WTC11 (cell line): ENCODE data around the gene SRSF3. TPM values are rescaled to one million over a fixed set of nuclear protein-coding genes. Genes with fewer than 3 reads are reported as not detected.
"Not testable (repeated sequence)": the region's sequence is repeated elsewhere in the genome, so short reads cannot be mapped to it uniquely, and the experiment has no call there.

Experiments
- ATAC-seq: fragments of 200-7000 bp; cut with Tn5 transposase; 2 replicates; pipeline ENCODE4 v1.10.0; 2021; ENCODE audit warnings: mild to moderate bottlenecking, moderate library complexity
- CTCF ChIA-PET: fragments of 300-600 bp; sonication (Branson Sonifier 250); formaldehyde crosslinking; loops from one replicate; lab custom pipeline; 2021; ENCODE audit warnings: antibody characterized with exemption; lab: Charles Lee
- POLR2A ChIA-PET: fragments of 350-600 bp; sonication (Branson Sonifier 250); formaldehyde crosslinking; loops from one replicate; lab custom pipeline; 2021; ENCODE audit warnings: antibody characterized with exemption; lab: Charles Lee
- DNase-seq: peaks from one replicate; pipeline ENCODE4 v3.0.0; 2021; ENCODE audit warnings: low spot score
- H3K27ac Mint-ChIP-seq: 2 replicates; pipeline ENCODE4 v1.8.0; 2021; ENCODE audit warnings: mixed read lengths
- H3K27me3 Mint-ChIP-seq: 2 replicates; pipeline ENCODE4 v1.8.0; 2021; ENCODE audit warnings: low read depth, mild to moderate bottlenecking, moderate library complexity, mixed read lengths
- H3K36me3 Mint-ChIP-seq: 2 replicates; pipeline ENCODE4 v1.8.0; 2021; ENCODE audit warnings: mixed read lengths
- H3K4me1 Mint-ChIP-seq: 2 replicates; pipeline ENCODE4 v1.8.0; 2022; ENCODE audit warnings: mixed read lengths
- H3K4me3 Mint-ChIP-seq: 2 replicates; pipeline ENCODE4 v1.8.0; 2021; ENCODE audit warnings: mild to moderate bottlenecking, moderate library complexity, mixed read lengths
- H3K9me3 Mint-ChIP-seq: 2 replicates; pipeline ENCODE4 v1.8.0; 2021; ENCODE audit warnings: mixed read lengths
- CREB1 ChIP-seq: sonication (generic); formaldehyde crosslinking; IDR thresholded peaks from 2 replicates; pipeline ENCODE4 v1.8.0; 2023; ENCODE audit warnings: mild to moderate bottlenecking, missing genetic modification reagents
- EMX1 ChIP-seq: fragments of 250-450 bp; sonication (Bioruptor Pico); IDR thresholded peaks from 2 replicates; pipeline ENCODE4 v1.8.0; 2021; ENCODE audit warnings: mild to moderate bottlenecking
- ESRRA ChIP-seq: sonication (generic); formaldehyde crosslinking; IDR thresholded peaks from 2 replicates; pipeline ENCODE4 v1.8.1; 2022; ENCODE audit warnings: mild to moderate bottlenecking, missing genetic modification reagents, borderline replicate concordance
- FOXK1 ChIP-seq: sonication (generic); formaldehyde crosslinking; IDR thresholded peaks from 2 replicates; pipeline ENCODE4 v1.8.0; 2022; ENCODE audit warnings: mild to moderate bottlenecking, moderate library complexity, missing genetic modification reagents
- FOXP1 ChIP-seq: sonication (generic); formaldehyde crosslinking; IDR thresholded peaks from 2 replicates; pipeline ENCODE4 v1.8.0; 2022; ENCODE audit warnings: missing genetic modification reagents, mild to moderate bottlenecking, moderate library complexity, borderline replicate concordance
- JAZF1 ChIP-seq: fragments of 250-450 bp; sonication (Bioruptor Pico); IDR thresholded peaks from 2 replicates; pipeline ENCODE4 v1.9.0; 2021; ENCODE audit warnings: moderate library complexity, mild to moderate bottlenecking, inconsistent platforms
- JUN ChIP-seq: sonication (generic); formaldehyde crosslinking; IDR thresholded peaks from 2 replicates; pipeline ENCODE4 v1.8.0; 2023; ENCODE audit warnings: mild to moderate bottlenecking, missing genetic modification reagents
- NFE2L1 ChIP-seq: sonication (generic); formaldehyde crosslinking; IDR thresholded peaks from 2 replicates; pipeline ENCODE4 v1.8.1; 2023; ENCODE audit warnings: missing genetic modification reagents
- NFYB ChIP-seq: sonication (generic); formaldehyde crosslinking; conservative IDR thresholded peaks from 2 replicates; pipeline ENCODE4 v1.8.0; 2022; ENCODE audit warnings: low read depth, missing genetic modification reagents
- NR3C1 ChIP-seq: sonication (generic); formaldehyde crosslinking; conservative IDR thresholded peaks from 2 replicates; pipeline ENCODE4 v1.8.1; 2023; ENCODE audit warnings: low read depth, mild to moderate bottlenecking, missing genetic modification reagents
- TEAD1 ChIP-seq: sonication (generic); formaldehyde crosslinking; IDR thresholded peaks from 2 replicates; pipeline ENCODE4 v1.8.0; 2022; ENCODE audit warnings: mild to moderate bottlenecking, missing genetic modification reagents
- ZNF317 ChIP-seq: sonication (generic); formaldehyde crosslinking; IDR thresholded peaks from 2 replicates; pipeline ENCODE4 v1.8.1; 2023; ENCODE audit warnings: low read depth, mild to moderate bottlenecking, moderate library complexity, missing genetic modification reagents, borderline replicate concordance
- total RNA-seq: library from RNA; stranded (reverse); gene quantifications from 3 replicates; pipeline ENCODE4 v1.2.3, GENCODE V29; 2021
- TF ChIP-seq, protein P1 (sequence below): sonication (generic); formaldehyde crosslinking; conservative IDR thresholded peaks from 2 replicates; pipeline ENCODE4 v1.8.1; 2023; ENCODE audit warnings: mild to moderate bottlenecking, low read depth, missing genetic modification reagents, moderate library complexity
- TF ChIP-seq, protein P2 (sequence below): sonication (generic); formaldehyde crosslinking; IDR thresholded peaks from 2 replicates; pipeline ENCODE4 v1.8.0; 2023; ENCODE audit warnings: mild to moderate bottlenecking, missing genetic modification reagents
- TF ChIP-seq, protein P3 (sequence below): sonication (generic); formaldehyde crosslinking; IDR thresholded peaks from 2 replicates; pipeline ENCODE4 v1.8.1; 2022; ENCODE audit warnings: low read depth, missing genetic modification reagents, borderline replicate concordance
- TF ChIP-seq, protein P4 (sequence below): sonication (generic); formaldehyde crosslinking; IDR thresholded peaks from 2 replicates; pipeline ENCODE4 v1.8.1; 2023; ENCODE audit warnings: mild to moderate bottlenecking, moderate library complexity, missing genetic modification reagents
- TF ChIP-seq, protein P5 (sequence below): sonication (generic); formaldehyde crosslinking; IDR thresholded peaks from 2 replicates; pipeline ENCODE4 v1.8.0; 2022; ENCODE audit warnings: mild to moderate bottlenecking, missing genetic modification reagents

The SRSF3 gene
- total RNA-seq, 1 experiment from 2014 or later, result 554 TPM

DNA sequence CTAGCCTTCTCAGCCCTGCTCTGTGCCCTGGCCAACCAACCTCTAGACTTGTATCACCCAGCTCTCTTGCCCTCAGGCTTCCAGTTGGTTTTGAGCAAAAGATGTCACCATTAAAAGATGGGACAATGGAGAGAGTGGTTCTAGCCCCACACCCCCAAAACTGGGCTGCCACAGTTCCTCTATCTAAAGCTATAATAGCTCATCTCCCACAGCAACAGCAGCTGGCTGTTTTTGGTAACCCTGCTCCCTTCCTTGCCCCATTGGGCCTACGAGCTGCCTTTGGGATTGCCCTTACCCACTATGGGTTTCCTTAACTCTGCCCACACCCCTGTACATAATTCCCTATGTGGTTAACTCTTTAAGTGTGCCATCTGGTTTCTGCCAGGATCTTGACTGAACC, 7.6 kb upstream of the SRSF3 start:
- Mint-ChIP-seq H3K4me1 (no peaks in the 10 kb centered on the region), H3K27me3 (no peaks in the 10 kb centered on the region), H3K9me3 (no peaks in the 10 kb centered on the region), H3K27ac (no peak overlapping the region), H3K36me3 (no peaks in the 10 kb centered on the region), H3K4me3 (no peak overlapping the region)
- ChIA-PET CTCF (interaction anchor here (0.5 kb wide), 1 partner anchor 996 kb away, joined by 3 read pairs; no protein-coding TSS in a partner anchor), POLR2A (interaction anchor here (0.6 kb wide), 1 partner anchor 9 kb away, joined by 3 read pairs; no protein-coding TSS in a partner anchor)
- no peak for DNase-seq
- ATAC-seq, result no peak
- TF ChIP-seq, protein P1, sequence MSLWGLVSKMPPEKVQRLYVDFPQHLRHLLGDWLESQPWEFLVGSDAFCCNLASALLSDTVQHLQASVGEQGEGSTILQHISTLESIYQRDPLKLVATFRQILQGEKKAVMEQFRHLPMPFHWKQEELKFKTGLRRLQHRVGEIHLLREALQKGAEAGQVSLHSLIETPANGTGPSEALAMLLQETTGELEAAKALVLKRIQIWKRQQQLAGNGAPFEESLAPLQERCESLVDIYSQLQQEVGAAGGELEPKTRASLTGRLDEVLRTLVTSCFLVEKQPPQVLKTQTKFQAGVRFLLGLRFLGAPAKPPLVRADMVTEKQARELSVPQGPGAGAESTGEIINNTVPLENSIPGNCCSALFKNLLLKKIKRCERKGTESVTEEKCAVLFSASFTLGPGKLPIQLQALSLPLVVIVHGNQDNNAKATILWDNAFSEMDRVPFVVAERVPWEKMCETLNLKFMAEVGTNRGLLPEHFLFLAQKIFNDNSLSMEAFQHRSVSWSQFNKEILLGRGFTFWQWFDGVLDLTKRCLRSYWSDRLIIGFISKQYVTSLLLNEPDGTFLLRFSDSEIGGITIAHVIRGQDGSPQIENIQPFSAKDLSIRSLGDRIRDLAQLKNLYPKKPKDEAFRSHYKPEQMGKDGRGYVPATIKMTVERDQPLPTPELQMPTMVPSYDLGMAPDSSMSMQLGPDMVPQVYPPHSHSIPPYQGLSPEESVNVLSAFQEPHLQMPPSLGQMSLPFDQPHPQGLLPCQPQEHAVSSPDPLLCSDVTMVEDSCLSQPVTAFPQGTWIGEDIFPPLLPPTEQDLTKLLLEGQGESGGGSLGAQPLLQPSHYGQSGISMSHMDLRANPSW (CRISPR knock-in tag), result no peak
- TF ChIP-seq EMX1 (CRISPR knock-in tag) (no peak), FOXK1 (CRISPR knock-in tag) (no peak), FOXP1 (CRISPR knock-in tag) (no peak), JUN (CRISPR knock-in tag) (no peak)
- TF ChIP-seq, protein P2, sequence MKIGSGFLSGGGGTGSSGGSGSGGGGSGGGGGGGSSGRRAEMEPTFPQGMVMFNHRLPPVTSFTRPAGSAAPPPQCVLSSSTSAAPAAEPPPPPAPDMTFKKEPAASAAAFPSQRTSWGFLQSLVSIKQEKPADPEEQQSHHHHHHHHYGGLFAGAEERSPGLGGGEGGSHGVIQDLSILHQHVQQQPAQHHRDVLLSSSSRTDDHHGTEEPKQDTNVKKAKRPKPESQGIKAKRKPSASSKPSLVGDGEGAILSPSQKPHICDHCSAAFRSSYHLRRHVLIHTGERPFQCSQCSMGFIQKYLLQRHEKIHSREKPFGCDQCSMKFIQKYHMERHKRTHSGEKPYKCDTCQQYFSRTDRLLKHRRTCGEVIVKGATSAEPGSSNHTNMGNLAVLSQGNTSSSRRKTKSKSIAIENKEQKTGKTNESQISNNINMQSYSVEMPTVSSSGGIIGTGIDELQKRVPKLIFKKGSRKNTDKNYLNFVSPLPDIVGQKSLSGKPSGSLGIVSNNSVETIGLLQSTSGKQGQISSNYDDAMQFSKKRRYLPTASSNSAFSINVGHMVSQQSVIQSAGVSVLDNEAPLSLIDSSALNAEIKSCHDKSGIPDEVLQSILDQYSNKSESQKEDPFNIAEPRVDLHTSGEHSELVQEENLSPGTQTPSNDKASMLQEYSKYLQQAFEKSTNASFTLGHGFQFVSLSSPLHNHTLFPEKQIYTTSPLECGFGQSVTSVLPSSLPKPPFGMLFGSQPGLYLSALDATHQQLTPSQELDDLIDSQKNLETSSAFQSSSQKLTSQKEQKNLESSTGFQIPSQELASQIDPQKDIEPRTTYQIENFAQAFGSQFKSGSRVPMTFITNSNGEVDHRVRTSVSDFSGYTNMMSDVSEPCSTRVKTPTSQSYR (CRISPR knock-in tag), result no peak

DNA sequence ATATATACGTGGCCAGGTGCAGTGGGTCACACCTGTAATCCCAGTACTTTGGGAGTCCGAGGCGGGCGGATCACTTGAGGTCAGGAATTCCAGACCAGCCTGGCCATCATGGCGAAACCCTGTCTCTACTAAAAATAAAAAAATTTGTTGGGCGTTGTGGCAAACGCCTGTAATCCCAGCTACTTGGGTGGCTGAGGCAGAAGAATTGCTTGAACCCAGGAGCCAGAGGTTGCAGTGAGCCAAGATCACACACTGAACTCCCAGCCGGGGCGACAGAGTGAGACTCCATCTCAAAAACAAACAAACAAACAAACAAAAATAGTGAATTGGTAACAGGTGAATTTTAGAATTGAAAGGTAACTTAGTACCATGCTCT, 5.1 kb upstream of the SRSF3 start:
- CTCF ChIA-PET, H3K4me3 Mint-ChIP-seq, H3K9me3 Mint-ChIP-seq, H3K27me3 Mint-ChIP-seq, H3K4me1 Mint-ChIP-seq, ATAC-seq, H3K27ac Mint-ChIP-seq, H3K36me3 Mint-ChIP-seq, POLR2A ChIA-PET: not testable (repeated sequence)
- peak; percentile 6 for DNase-seq

DNA sequence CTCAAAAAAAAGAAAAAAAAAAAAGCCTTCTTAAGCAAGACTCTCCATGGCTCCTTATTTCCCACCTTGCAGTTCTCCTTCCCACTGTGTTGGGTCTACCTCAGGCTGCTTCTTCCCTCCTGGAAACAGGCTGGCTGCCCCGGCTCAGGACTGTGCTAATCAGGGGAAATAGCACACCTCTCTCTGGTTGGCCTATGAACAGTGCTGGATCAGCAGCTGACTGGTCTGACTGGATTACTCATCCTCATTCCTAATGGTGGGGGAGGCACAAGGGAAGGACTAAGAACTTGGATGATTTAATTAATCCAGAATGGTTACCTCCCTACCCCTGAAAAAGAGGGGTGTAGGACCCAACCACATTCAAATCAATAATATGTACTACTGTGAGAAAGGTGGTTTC, 3.9 kb upstream of the SRSF3 start:
- peaks cover 7% of the 10 kb centered on the region for H3K4me1 Mint-ChIP-seq
- ChIA-PET CTCF (no interaction called here), POLR2A (no interaction called here)
- ATAC-seq (peak; percentile 6; the same call in 1 of the 2 replicates), DNase-seq (peak; percentile 12)
- no peaks in the 10 kb centered on the region for H3K9me3 Mint-ChIP-seq
- peaks cover 4% of the 10 kb centered on the region for H3K27me3 Mint-ChIP-seq
- no peak overlapping the region for H3K27ac Mint-ChIP-seq
- H3K4me3 Mint-ChIP-seq, result no peak overlapping the region
- H3K36me3 Mint-ChIP-seq, result peaks cover 11% of the 10 kb centered on the region
- TF ChIP-seq NR3C1 (CRISPR knock-in tag) (no peak), JAZF1 (no peak), CREB1 (no peak), NFE2L1 (no peak), ZNF317 (no peak), ESRRA (CRISPR knock-in tag) (no peak), FOXK1 (CRISPR knock-in tag) (no peak), TEAD1 (CRISPR knock-in tag) (no peak), NFYB (no peak)
- TF ChIP-seq, protein P1 (CRISPR knock-in tag), result no peak
- TF ChIP-seq, protein P3, sequence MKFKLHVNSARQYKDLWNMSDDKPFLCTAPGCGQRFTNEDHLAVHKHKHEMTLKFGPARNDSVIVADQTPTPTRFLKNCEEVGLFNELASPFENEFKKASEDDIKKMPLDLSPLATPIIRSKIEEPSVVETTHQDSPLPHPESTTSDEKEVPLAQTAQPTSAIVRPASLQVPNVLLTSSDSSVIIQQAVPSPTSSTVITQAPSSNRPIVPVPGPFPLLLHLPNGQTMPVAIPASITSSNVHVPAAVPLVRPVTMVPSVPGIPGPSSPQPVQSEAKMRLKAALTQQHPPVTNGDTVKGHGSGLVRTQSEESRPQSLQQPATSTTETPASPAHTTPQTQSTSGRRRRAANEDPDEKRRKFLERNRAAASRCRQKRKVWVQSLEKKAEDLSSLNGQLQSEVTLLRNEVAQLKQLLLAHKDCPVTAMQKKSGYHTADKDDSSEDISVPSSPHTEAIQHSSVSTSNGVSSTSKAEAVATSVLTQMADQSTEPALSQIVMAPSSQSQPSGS (CRISPR knock-in tag), result no peak
- TF ChIP-seq, protein P4, sequence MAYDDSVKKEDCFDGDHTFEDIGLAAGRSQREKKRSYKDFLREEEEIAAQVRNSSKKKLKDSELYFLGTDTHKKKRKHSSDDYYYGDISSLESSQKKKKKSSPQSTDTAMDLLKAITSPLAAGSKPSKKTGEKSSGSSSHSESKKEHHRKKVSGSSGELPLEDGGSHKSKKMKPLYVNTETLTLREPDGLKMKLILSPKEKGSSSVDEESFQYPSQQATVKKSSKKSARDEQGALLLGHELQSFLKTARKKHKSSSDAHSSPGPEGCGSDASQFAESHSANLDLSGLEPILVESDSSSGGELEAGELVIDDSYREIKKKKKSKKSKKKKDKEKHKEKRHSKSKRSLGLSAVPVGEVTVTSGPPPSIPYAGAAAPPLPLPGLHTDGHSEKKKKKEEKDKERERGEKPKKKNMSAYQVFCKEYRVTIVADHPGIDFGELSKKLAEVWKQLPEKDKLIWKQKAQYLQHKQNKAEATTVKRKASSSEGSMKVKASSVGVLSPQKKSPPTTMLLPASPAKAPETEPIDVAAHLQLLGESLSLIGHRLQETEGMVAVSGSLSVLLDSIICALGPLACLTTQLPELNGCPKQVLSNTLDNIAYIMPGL (CRISPR knock-in tag), result no peak
- TF ChIP-seq, protein P5, sequence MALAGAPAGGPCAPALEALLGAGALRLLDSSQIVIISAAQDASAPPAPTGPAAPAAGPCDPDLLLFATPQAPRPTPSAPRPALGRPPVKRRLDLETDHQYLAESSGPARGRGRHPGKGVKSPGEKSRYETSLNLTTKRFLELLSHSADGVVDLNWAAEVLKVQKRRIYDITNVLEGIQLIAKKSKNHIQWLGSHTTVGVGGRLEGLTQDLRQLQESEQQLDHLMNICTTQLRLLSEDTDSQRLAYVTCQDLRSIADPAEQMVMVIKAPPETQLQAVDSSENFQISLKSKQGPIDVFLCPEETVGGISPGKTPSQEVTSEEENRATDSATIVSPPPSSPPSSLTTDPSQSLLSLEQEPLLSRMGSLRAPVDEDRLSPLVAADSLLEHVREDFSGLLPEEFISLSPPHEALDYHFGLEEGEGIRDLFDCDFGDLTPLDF (CRISPR knock-in tag), result no peak
